NCI-H1417 (cell line): Measurements from ENCODE around the gene ALG12.
"Not testable (repeated sequence)": the region's sequence is repeated elsewhere in the genome, so short reads cannot be mapped to it uniquely, and the experiment has no call there.

Source experiments
- DNase-seq, 3 experiments: peaks; one replicate each; lab custom pipeline; 2025; lab: John Stamatoyannopoulos, UW

ALG12 gene

DNA sequence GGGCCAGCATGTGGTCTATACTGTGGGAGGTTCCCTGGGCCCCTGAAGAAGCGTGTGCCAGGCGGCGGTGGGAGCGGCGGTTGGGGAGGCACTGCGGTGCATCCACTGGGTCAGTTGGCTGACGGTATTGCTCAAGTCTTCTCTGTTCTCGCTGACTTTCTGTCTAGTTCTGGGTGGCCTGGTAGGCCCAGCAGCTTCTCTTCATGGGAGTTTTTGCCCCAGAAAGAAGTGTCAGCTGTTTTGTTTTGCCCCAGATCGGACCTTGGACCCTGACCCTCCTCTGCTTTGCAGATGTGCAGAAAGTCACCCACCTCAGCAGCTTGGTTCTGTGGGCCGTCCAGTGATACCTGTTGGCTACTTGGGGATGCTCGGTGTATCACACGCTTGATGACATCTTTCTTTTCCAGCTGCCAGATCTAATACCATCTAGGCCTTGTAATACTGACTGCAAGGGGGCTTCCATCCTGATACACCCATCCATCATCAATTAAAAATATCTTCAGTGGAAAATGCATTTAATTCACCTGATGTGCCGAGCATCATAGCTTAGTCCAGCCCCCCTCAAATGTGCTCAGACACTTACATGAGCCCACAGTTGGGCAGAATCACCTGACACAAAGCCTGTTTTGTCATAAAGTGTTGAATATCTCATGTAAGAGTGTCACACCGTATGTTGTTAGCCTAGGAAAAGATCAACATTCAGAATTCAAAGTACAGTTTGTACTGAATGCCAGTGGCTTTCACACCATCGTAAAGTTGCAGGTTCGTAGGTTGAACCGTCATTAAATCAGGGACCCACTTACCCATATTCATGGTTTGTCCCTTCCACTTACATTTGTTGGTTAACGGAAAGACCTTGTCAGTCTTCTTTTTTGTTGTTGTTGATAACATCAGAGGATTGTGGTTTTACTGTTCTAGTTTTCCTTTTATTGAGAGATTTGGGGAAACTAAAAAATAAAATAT, 50.7 kb downstream of the ALG12 start:
- DNase-seq, result no peak

DNA sequence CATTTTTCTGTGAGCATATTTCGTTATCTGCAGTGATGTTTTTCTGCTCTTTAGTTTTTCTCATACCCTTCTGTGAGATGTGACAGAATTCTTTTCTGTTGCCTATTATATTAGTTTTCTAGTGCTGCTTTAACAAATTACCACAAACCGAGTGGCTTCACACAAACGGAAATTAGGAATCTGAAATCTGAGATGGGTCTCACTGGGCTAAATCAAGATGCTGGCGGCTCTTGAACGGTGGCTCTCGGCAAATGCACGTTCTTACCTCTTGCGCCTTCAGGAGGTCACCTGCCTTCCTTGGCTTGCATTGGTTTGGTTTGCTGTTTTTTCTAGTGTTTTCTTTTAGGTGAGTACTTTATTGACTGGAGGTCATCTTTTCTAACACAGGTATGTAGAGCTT, 51.6 kb downstream of the ALG12 start:
- no peak for DNase-seq

DNA sequence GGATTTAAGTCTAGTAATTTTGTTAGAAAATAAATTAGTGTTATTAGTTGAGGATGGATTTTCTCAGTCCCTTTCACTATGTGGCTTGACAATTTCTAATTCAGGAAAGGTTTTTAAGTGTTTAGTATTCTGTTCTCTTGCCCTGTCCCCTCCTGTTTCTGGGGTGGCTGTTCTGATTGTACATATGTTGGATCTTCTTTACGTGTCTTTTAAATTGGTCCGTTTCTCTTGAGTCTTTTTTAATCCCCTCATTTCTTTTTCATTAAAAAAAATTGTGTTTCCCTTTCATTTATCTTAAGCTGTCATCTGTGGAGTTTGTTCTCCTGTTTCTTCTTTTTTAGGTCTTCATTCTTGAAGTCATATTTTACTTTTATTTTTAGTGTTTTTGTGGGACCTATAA, 52.1 kb downstream of the ALG12 start:
- no peak for DNase-seq

DNA sequence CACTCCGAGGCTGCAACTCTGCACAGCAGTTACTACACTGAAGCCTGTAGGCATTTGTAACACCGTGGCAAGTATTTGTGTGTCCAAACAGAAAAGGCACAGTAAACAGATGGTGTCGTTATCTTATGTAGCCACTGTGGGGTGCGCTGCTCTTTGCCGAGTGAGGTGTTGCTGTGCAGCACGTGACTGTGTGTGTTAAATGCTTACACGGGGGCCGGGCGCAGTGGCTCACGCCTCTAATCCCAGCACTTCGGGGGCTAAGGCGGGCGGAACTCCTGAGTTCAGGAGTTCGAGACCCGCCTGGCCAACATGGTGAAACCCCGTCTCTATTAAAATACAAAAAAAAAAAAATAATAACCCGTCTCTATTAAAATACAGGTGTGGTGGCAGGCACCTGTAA, 53.1 kb downstream of the ALG12 start:
- no peak for DNase-seq

DNA sequence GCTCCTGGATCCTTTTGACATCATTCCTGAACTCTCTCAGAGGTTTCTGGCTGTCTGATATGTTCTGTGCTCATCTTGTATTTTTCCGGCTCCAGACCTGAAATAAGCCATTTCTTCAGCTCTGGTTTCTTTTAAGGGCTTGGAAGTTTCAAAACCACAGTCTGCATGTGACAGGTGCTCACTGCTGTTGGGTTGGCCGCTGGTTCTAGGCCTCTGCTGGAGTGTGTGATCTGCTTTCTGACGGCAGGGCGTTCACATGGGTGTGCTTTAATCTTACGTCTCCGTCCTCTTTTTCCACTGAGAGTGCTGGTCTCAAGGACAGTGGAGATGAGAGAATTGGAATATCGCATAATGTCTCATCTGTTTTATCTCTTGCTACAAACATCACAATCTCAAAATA, 54.3 kb downstream of the ALG12 start:
- no peak for DNase-seq

DNA sequence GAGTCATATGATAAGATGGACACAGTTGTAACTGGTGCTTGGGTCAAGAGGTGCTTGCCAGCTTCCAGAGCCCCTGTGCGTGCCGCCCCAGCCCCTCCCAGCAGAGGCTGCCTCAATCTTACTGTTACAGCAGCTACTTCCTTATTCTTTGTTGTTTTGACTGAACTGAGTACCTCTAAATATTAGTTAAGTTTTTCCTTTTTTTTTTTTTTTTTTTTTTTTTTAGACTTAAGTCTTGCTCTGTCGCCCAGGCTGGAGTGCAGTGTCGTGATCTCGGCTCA, 55.8 kb downstream of the ALG12 start:
- no peak for DNase-seq

DNA sequence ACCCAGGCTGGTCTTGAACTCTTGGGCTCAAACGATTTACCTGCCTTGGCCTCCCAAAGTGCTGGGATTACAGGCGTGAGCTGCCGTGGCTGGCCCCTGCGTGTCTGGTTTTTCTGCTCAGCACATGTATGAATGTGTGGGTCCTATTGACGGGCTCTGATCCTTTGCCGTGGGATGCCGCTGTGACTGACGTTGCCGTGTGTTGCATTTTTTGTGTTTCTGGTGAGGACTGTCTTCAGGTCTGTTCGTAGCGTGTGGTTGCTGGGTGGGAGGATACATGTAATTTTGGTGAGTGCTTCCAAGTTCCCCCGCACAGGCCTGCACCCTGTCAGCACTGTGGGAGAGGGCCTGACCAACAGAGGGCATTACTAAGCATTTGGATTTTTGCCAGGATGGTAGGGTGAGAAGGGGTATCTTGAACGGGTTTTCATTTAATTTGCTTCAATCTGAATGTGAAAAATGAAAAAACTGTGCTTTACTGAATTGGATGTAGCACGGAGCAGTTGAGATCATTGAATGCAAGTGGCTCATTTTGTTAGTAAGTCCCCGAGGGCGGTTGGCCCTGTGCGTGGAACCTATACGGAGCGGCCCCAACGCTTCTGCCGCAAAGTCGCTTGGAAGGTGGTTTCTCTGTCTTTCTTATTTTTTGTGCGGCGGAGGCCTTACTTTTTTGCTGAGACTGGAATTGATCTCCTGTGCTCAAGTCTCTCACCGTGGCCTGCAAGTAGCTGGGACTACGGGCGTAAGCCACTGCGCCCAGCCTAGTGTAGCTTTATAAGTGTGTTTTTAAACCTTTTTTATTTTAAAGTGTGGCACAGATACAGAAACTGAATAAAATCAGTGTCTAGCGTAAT, 56.4 kb downstream of the ALG12 start:
- no peak for DNase-seq

DNA sequence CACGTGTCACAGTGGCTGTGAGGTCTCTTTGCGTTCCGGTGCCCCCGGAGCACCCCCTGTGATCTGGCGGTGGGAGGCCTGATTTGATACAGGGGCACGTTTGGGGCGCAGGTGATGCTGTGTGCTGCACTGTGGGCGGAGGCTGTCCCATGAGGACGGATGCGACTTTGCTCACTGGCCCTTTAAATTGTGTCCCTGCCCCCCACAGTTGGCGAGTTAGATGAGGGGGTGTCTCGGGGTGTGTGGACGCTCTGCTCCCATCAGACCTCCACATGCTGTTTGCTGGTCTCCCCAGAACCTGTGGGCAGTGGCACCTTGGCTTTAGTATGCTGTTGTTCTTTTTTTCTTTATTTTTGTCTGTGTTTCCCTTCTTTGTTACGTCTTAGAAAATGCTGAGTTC, 59.4 kb downstream of the ALG12 start:
- no peak for DNase-seq

DNA sequence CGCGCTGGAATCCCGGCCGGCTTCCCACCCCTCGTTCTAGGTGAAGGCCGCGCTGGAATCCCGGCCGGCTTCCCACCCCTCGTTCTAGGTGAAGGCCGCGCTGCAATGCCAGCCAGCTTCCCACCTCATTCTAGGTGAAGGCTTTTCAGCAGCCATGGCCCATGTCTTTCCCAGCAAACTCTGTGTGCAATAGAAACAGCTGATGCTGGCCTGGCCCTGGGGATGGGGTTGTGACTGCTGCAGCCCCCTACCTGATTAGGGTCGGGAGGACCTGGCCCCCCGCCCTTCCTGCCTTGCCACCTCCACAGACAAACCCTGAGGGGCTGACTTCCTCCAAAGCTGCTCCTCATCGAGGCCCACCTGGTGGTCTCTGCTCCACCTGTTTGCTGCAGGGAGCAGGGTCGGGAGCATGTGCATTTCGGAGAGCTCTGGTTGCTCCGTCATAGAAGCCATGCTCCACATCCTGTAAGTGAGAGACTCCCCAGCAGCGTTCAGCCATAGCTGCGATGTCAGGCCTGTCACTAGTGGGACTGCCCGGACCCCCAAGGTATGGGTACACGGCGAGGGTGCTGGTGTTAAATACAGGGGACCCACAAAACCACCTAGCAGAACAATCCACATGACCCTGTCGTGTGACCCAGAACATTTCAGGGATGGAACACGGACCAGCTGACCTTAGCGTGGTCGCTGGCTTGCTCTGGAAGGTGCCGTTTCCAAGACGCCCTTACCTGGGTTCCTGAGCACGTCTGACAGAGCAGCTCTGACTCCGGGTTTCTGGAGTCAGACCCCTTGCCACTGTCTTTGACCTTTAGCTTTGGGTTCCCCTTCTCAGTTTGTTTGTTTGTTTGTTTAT, 61.2 kb downstream of the ALG12 start:
- DNase-seq, result no peak

DNA sequence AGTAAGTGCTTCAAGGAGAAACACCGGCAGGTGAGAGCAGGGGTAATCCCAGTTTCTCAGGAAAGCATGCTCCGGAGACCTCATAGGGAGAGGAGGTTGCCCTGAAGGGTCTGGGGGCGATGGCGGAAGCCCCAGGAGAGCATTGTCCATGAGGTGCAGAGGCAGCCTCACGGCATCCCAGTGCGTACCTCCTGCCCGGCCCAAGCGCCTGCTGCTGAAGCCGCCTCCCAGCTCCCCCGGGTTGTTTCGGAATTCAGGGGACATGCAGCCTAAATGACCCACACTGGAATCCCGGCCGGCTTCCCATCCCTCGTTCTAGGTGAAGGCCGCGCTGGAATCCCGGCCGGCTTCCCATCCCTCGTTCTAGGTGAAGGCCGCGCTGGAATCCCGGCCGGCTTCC, 61.9 kb downstream of the ALG12 start:
- no peak for DNase-seq

DNA sequence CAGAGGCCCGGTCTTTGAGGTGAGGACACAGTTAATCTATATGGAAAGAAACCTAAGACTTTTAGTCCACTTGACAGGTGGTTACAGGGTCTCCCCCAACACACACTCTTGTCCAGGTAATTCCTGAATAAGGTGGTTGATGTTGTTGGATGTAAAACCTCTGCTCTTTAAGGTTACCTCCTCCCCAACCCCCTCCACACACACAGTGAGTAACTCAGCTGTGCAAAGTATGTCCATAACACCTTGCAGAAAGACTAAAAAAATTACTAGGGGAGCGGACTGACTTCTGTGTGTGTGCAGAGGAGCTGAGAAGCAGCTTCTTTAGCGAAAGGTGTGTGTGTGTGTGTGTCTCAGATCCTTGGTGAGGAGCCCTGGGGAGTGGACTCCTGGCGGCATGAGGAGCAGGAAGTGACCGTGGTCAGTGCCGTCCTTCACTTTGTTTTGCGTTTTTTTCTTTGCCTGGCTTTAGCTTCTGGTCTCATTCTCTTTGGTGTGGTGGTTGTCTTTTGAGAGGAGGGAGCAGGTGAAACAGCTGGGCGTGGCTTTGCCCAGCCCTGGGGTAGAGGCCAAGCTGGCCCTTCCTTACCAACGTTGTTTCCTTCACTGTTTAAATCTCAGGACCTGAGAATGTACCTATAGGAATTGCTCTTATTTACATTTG, 62.9 kb downstream of the ALG12 start:
- peak in 1 of 3 experiments; percentile 2 for DNase-seq

DNA sequence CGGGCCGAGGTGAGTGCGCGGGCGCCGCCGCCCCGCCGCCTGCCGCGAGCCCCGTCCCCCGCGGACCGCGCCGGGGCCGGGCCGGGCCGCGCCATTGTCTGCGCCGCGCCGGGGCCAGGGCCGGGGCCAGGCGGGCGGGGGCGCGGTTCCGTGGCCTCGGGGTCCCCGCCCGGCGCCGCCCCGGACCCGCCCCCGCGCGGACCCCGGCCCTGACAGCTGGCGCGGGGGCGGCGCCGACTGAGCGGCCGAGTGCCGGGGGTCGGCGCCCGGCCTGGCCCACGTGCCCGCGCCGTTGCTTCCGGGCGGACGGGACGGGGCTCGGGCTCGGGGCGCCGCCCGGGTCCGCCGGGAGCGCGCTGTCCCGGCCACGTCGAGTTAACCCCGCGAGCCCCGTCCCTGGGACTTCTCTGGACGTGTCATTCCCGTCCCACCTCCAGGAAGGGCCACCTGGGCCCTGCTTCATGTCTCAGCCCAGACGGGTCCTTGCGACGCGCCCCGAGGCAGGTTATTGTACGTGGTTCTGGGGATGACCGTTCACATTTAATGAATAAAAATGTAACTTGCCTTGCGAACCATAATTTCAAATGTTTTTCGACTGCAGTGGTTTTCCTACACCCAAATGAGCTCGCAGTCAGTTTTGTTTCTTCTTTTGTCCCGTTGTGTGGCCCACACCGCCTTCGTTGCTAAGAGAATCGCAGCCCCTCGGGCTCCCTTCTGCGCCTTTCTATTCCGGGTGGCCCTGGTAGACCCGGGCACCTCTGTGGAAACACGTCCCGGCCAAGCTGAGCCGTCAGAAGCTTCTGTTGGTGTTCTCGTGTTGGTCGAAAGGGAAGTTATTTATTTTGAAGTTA, 64.0 kb downstream of the ALG12 start:
- peak in 2 of 3 experiments; percentile 30 to 50 for DNase-seq

DNA sequence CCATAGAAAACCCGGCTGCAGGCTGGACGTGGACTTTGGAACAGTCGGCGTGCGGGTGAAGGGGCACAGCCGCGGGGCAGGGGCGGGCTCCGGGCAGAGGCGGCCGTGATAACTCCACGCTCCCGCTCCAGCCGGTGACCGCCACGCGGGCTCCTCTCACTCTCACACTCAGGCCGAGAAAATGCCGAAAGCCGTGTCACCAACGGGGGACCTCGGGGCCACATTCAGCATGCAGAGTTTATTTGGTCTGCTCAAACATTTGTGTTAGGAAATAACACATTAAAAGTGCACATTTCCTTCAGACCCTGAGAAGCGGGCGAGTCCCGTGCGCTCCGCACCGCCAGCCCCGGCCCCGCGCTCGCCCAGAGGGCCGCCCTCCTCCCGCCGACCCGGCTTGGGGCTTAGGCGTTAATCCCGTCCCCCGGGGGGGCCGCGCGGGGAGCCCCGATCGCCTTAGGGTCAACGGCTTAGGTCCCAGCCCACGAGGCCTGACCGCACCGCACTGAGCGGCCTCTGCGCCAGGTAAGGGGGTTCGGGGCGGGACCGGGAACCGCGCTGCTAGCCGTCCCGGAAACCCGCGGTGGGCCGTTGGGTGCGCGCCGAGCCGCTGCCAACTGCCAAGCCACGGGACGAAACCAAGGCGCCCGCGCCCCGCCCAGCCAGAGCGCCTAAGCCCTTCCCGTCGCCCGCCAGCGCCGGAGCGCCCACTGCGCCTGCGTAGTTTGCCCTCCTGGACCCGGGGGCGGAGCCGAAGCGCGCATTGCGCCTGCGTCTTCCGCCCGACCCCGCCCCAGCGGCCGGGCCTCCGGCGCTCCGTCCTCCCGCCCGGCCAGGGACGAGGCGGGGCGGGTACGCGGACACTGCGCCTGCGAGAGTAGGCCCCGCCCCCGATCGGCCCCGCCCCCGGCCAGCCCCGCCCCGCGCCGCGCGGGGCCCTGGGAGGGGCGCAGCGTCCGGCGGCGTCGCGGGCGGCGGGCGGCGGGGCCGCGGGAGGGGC, 65.0 kb downstream of the ALG12 start, which contains the start of gene ZBED4:
ZBED4 (plus strand) TSS at position 947 of the 997 bp plus-strand sequence. CDS start 29,819 bp downstream, outside the sequence.
- peak; percentile 82 to 94 (median 93) for DNase-seq

DNA sequence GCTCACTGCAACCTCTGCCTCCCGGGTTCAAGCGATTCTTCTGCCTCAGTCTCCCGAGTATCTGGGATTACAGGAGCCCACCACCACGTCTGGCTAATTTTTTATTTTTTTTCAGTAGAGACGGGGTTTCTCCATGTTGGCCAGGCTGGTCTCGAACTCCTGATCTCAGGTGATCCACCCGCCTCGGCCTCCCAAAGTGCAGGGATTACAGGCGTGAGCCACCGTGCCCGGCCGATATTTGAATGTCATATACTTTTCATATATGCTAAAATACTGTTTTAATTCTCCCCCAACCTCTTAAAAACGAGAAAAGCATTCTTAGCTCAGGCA, 65.7 kb downstream of the ALG12 start:
- DNase-seq, result not testable (repeated sequence)

DNA sequence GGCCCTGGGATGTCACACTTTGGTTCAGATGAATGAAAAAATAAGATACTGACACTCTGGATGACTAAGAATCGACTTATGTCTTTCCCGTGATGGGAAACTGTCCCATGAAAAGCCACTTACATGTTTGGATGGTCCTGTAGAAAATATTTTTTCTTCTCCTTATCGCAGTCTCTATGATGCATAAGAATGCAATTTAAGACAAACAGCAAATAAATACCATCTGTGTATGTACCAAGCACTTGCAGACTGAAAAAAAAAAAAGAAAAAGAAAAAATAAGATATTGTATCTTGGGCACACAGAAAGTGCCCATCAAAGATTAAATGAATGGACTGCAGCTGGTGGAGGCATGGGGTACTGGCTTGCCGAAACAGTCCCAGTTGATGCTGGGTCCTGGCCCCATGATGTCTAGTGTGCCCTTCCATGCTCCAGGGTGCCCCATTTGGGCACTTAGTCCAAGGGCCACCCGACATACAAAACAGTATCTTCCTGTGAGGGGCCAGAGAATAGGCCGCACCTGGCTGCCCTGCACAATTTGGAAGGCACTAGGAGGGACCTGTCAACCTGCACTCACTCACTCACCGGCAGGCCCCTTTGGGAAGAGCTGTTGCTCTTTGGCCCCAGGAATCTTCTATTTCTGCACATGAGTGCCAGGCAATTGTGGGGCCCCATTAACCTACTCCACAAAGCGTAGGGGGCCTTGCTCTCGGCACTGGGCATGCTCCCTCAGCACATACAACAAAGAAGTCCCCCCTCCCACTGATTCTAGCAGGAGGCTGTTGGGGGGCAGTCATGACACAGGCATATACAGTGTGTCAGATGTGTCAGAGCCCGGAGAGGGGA, 67.1 kb downstream of the ALG12 start:
- no peak for DNase-seq
